Parathyroid adenoma (tissue), 2 donors: ENCODE measurements around the gene MROH2B.

Experiments
- H2AFZ ChIP-seq: fragments of 300-600 bp; sonication (generic); one replicate; pipeline ENCODE4 v1.7.0; 2017; ENCODE audit warnings: antibody characterized with exemption, mild to moderate bottlenecking
- H3K27ac ChIP-seq: fragments of 300-600 bp; sonication (generic); one replicate; pipeline ENCODE4 v1.7.0; 2017
- H3K27me3 ChIP-seq: fragments of 300-600 bp; sonication (generic); one replicate; pipeline ENCODE4 v1.7.0; 2017; ENCODE audit warnings: low read length; ENCODE audit not compliant: control insufficient read depth, insufficient read depth
- H3K36me3 ChIP-seq: fragments of 300-600 bp; sonication (generic); one replicate; pipeline ENCODE4 v1.7.0; 2017; ENCODE audit warnings: low read length; ENCODE audit not compliant: control insufficient read depth, insufficient read depth
- H3K4me1 ChIP-seq: fragments of 300-600 bp; sonication (generic); one replicate; pipeline ENCODE4 v1.7.0; 2017; ENCODE audit warnings: control low read depth
- H3K4me2 ChIP-seq: fragments of 300-600 bp; sonication (generic); one replicate; pipeline ENCODE4 v1.7.0; 2017; ENCODE audit warnings: low read length
- H3K4me3 ChIP-seq: fragments of 300-600 bp; sonication (generic); one replicate; pipeline ENCODE4 v1.7.0; 2017; ENCODE audit warnings: low read depth, low read length
- H3K79me2 ChIP-seq: fragments of 300-600 bp; sonication (generic); one replicate; pipeline ENCODE4 v1.7.0; 2017; ENCODE audit warnings: control low read depth
- H3K9ac ChIP-seq: fragments of 300-600 bp; sonication (generic); one replicate; pipeline ENCODE4 v1.7.0; 2017; ENCODE audit warnings: mild to moderate bottlenecking
- H3K9me3 ChIP-seq: fragments of 300-600 bp; sonication (generic); one replicate; pipeline ENCODE4 v1.7.0; 2017; ENCODE audit warnings: low read length; ENCODE audit not compliant: control insufficient read depth
- CTCF ChIP-seq: fragments of 300-600 bp; sonication (generic); IDR thresholded peaks from one replicate; pipeline ENCODE4 v1.7.0; 2017; ENCODE audit warnings: antibody characterized with exemption, mild to moderate bottlenecking
- donor health status: primary hyperparathyroidism.

MROH2B gene

GRCh38 chr5:41112486-41113455 is 41.6 kb upstream of the MROH2B start:
- no peak for TF ChIP-seq CTCF
- no peaks in the 10 kb centered on the region for H3K9me3 ChIP-seq
- no peak overlapping the region for H3K4me2 ChIP-seq
- peaks cover 5% of the 10 kb centered on the region for H3K4me1 ChIP-seq
- no peak overlapping the region for H3K9ac ChIP-seq
- H2AFZ ChIP-seq = peak overlapping the region; percentile 29
- no peak overlapping the region for H3K27ac ChIP-seq
- no peaks in the 10 kb centered on the region for H3K27me3 ChIP-seq
- H3K36me3 ChIP-seq = no peaks in the 10 kb centered on the region
- H3K79me2 ChIP-seq = no peaks in the 10 kb centered on the region
- no peak overlapping the region for H3K4me3 ChIP-seq

- Histone ChIP-seq H3K27me3 (no peaks in the 10 kb centered on the region), H3K79me2 (no peaks in the 10 kb centered on the region), H3K36me3 (no peaks in the 10 kb centered on the region), H3K4me1 (peaks cover 5% of the 10 kb centered on the region), H2AFZ (no peak overlapping the region), H3K27ac (no peak overlapping the region), H3K9me3 (no peaks in the 10 kb centered on the region), H3K4me3 (no peak overlapping the region), H3K4me2 (no peak overlapping the region), H3K9ac (no peak overlapping the region)
- no peak for TF ChIP-seq CTCF
Observed at GRCh38 chr5:41109186-41109585, 38.0 kb upstream of the MROH2B start.

GRCh38 chr5:41102341-41102740 is 31.2 kb upstream of the MROH2B start:
- H3K27ac ChIP-seq = no peak overlapping the region
- no peaks in the 10 kb centered on the region for H3K4me1 ChIP-seq
- no peaks in the 10 kb centered on the region for H3K9me3 ChIP-seq
- H3K4me2 ChIP-seq = no peak overlapping the region
- no peaks in the 10 kb centered on the region for H3K79me2 ChIP-seq
- no peak overlapping the region for H3K4me3 ChIP-seq
- no peaks in the 10 kb centered on the region for H3K36me3 ChIP-seq
- no peaks in the 10 kb centered on the region for H3K27me3 ChIP-seq
- H2AFZ ChIP-seq = no peak overlapping the region
- H3K9ac ChIP-seq = no peak overlapping the region
- no peak for TF ChIP-seq CTCF

GRCh38 chr5:41097642-41098041 is 26.5 kb upstream of the MROH2B start:
- Histone ChIP-seq H3K4me1 (peaks cover 9% of the 10 kb centered on the region), H3K79me2 (no peaks in the 10 kb centered on the region), H3K4me3 (no peak overlapping the region), H3K27ac (no peak overlapping the region), H3K9me3 (no peaks in the 10 kb centered on the region), H3K9ac (no peak overlapping the region), H3K4me2 (no peak overlapping the region), H2AFZ (no peak overlapping the region), H3K36me3 (no peaks in the 10 kb centered on the region), H3K27me3 (no peaks in the 10 kb centered on the region)
- no peak for TF ChIP-seq CTCF
